Activated effector memory CD4-positive, alpha-beta T cell treated with Interleukin-2 at 50 U/mL for 16 hours (primary cell): Measurements from ENCODE around the gene CEBPE.

Experiments
- DNase-seq: peaks from one replicate; pipeline ENCODE4 v3.0.0-alpha.2; 2020

The CEBPE gene

GRCh38 chr14:23142826-23143225 lies 23.8 kb upstream of the CEBPE start:
- DNase-seq = no peak

DNA sequence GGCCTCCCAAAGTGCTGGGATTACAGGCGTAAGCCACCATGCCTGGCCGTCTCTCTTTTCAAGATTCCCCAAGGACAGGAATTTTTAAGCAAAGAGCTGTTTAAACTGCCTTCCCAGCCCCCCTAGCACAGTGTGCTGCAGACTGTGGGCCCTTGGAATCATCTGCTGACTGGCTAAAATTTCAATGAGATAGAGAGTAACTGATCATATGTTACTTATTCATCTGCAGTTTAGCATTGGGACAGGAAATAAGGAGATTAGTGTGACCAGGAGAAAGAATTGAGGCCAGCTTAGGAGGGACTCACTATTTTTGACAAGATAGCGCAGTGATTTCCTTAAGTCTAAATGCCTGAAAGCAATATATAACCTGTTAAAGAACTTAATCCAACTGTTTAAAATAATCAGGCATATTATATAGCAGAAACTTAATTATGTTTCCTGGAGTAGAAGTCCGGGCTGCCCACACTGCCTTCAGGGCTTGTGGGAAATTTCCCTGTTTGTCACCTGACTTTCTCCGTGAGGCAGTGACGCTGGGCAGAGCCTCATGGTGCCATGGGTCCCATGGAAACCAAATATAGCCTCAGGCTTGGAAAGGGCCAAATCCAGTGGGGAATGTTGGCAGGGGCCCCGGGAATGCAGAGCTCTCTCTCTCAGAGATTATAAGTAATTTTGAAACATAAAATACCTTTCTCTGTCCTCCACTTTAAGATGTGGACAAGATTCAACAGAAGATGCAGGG lies 22.8 kb upstream of the CEBPE start:
- no peak for DNase-seq

DNA sequence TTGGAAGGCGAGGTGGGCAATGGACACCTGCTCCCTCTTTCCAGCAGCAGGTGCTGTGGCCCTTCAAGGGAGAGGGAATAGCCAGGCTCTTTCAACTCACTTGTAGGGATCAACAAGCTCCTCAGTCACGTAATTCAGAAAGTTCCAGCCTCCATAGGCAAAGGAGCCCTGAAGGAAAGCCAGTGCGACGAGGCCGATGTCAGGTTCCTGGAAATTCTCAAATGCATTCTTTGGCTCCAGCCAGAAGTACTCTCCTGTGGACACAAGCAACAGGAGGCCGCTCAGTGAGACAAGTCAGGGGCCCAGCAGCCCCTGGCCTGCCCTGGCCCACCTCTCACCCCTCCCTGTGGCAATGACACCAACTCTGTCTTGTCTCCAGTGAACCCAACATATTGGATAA lies 21.3 kb upstream of the CEBPE start:
- DNase-seq = no peak

DNA sequence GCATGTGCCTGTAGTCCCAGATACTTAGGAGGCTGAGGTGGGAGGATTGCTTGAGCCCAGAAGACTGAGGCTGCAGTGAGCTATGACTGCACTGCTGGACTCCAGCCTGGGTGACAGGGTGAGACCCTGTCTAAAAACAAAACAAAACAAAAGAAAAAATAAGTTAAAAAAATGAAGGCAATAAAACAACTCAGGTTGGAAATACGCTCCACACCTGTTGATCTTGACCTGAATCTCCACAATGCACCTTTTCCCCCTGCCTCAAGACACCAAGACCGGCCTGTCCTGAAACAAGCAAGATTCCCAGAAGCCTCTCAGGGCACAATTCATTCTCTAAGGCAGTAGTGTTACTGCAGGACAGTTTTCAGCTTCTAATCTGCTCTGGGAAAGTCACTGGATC lies 20.8 kb upstream of the CEBPE start:
- no peak for DNase-seq

- DNase-seq = no peak
These were observed 18.9 kb upstream of the CEBPE start for GRCh38 chr14:23137813-23138535.

DNA sequence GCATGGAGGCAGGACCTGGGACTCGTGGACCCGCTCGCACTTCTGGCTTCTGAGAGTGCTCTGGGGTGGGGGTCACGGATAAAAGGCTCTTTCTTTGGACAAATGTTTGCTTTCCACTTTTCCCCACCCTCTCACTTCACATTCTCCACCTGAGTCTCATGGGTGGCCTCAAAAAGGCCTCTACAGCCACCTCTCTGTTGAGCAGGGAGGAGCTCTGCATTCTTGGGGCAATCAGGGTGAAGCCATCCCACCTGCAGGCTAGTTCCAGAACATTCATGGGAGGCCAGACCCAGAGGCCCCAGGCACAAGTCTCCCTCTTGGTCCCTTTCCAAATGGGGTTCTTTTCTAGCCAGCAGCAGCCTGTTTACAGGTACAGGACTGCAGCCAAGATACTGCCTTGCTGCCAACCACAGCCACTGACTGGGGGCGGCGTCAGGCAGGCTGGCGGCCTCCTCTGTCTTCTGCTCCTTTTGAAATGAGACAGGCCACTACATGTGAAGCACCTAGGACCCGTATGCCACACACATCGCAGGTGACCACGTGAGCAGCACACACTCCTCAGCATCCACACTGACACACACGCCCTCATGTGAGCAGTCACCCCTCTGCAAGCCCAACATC lies 18.2 kb upstream of the CEBPE start:
- DNase-seq = no peak

GRCh38 chr14:23136566-23137133 lies 17.6 kb upstream of the CEBPE start:
- DNase-seq = no peak

GRCh38 chr14:23132970-23133369 lies 13.9 kb upstream of the CEBPE start:
- no peak for DNase-seq

DNA sequence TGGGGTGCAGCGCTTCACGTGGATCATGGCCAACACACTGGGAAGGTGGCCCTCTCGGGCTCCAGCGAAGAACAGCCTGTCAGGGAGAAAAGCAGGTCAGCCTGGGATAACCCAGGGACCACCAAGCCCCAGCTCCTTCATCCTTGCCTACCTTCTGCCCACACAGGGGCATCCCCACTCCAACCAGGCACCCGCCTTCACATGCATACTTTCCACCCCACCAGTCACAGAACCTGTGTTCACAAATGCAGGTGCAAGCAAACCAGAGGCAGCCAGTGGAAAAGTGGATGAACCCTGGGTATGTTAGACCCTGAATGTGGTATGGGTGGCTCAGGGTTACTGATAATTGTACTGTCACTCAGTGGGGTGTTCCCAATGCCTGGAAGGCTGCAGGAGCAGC lies 12.4 kb upstream of the CEBPE start:
- DNase-seq = no peak

DNA sequence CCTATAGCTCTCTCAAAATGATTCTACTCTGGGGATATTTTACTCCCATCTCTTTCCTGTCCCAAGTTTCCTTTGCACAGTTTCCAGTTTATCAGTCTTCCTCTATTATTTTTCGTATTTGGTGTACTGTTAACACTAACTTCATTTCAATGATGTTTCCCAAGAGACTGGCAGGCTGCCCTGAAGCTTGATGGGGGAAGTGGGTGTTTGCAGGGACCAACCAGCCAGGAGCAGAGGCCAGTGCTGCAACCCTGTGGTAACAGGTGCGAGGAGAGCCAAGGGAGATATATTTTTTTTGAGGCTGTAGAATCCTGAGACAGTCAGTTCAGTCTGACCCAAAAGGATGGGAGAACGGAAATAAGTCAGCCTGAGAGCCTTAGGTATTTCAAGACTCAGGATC lies 11.8 kb upstream of the CEBPE start:
- no peak for DNase-seq

- DNase-seq = no peak
These were observed 10.8 kb upstream of the CEBPE start for GRCh38 chr14:23129759-23130316.

- DNase-seq = no peak
These were observed 10.1 kb upstream of the CEBPE start for GRCh38 chr14:23128969-23129758.

DNA sequence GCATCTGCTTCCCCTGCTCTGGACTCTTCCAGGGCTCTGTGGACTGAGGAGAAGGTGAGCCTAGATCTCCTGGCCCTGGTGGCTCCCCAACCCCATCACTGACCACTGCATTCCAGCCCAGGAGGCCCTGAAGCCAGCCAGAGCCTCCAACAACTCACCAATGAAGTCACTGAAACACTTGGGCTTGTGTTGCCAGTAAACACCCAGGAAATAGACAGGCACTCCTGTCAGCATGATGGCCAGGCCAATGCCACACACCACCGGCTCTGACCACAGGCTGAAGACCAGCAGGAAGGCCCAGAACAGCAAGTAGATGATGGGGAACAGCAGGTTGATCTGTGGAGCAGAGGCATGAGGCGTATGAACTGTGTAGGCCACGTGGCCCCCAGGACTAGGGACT lies 8.8 kb upstream of the CEBPE start:
- no peak for DNase-seq

DNA sequence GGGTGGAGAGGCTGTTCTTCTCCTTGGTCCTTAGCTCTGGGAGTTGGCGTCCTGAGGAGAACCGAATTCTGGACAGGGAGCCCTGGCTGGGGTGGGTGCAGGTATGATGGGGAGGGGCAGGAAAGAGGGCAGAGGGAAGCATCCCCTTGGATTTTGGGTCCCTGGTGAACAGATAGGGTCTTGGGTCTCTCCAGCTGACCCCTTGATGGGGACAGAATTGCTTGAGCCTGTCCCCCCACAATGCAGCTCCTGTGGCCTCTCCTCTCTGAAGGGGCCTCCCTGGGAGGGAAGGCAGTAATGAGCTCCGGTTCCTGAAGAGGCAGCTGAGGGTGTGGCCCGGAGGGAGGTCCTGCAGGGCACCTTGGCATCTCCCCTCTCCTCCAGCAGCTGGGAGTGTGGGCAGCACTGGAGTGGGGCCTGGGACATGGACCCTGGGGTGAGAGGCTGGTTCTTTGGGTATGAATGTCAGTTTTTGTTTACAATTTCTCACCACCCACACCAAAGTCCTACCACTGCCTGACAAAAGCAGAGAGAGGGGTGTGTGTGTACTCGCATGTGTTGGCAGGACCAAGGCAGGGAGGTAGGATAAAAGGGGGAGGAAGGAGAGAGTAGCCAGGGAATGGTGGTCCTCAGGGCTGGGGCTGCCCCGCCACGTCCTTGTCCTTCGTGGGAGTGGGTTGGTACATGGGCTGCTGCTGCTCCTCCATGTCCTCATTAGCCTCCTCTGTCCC lies 7.7 kb upstream of the CEBPE start:
- no peak for DNase-seq

- no peak for DNase-seq
These were observed 7.0 kb upstream of the CEBPE start for GRCh38 chr14:23125933-23126524.

- no peak for DNase-seq
These were observed 6.0 kb upstream of the CEBPE start for GRCh38 chr14:23125011-23125410.

GRCh38 chr14:23124337-23124954 lies 5.4 kb upstream of the CEBPE start:
- no peak for DNase-seq

- no peak for DNase-seq
These were observed 4.4 kb upstream of the CEBPE start for GRCh38 chr14:23123419-23123818.

DNA sequence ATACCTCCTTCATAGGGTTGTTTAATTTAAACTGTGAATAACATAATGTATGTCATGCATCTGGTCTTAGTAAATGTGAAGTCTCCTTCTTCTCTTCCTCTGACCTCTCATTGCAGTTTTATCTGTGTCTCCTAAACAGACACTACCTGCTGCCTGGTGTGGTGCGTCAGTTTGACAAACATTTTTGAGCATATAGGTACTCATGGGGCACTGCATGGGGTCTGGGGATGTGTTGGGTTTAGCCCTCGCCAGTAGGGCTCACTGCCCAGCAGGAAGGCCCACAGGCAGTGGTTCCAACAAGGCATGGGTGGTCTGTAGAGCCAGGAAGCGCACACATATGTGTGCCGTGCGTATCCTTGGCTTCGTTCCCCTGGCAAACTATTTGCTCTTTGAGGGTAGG lies 3.0 kb upstream of the CEBPE start:
- no peak for DNase-seq

GRCh38 chr14:23121361-23121771 lies 2.3 kb upstream of the CEBPE start:
- DNase-seq = no peak
